OCI-LY1 (cell line): ENCODE results near the gene RSPH9.

ENCODE experiments used
- H2AFZ ChIP-seq: fragments of 200-600 bp; sonication (generic), shearing (Covaris generic); 2 replicates; pipeline ENCODE4 v1.6.0; 2014; ENCODE audit warnings: antibody characterized with exemption, mild to moderate bottlenecking, low read length
- H3F3A ChIP-seq: fragments of 200-600 bp; sonication (generic), shearing (Covaris generic); 2 replicates; pipeline ENCODE4 v1.6.0; 2014; ENCODE audit warnings: mild to moderate bottlenecking, antibody characterized with exemption, low read length, moderate library complexity; ENCODE audit not compliant: insufficient read depth
- H3K27ac ChIP-seq: fragments of 200-600 bp; sonication (generic); 2 replicates; pipeline ENCODE4 v1.5.1; 2014; ENCODE audit warnings: low read length, mixed run types, mild to moderate bottlenecking, low read depth; ENCODE audit not compliant: poor library complexity, severe bottlenecking
- H3K27me3 ChIP-seq: fragments of 200-600 bp; sonication (generic); 2 replicates; pipeline ENCODE4 v1.6.0; 2014; ENCODE audit warnings: antibody characterized with exemption, mild to moderate bottlenecking, low read length, moderate library complexity; ENCODE audit not compliant: insufficient read depth
- H3K36me3 ChIP-seq: fragments of 200-600 bp; sonication (generic); 2 replicates; pipeline ENCODE4 v1.6.1; 2014; ENCODE audit warnings: mild to moderate bottlenecking, antibody characterized with exemption, low read length, moderate library complexity, mixed read lengths; ENCODE audit not compliant: insufficient read depth
- H3K4me1 ChIP-seq: fragments of 200-600 bp; sonication (generic); 2 replicates; pipeline ENCODE4 v1.5.1; 2014; ENCODE audit warnings: mild to moderate bottlenecking, low read length, moderate library complexity; ENCODE audit not compliant: insufficient read depth, severe bottlenecking
- H3K4me2 ChIP-seq: fragments of 200-600 bp; sonication (generic), shearing (Covaris generic); 2 replicates; pipeline ENCODE4 v1.6.1; 2014; ENCODE audit warnings: low read length
- H3K4me3 ChIP-seq: fragments of 200-600 bp; sonication (generic); 2 replicates; pipeline ENCODE4 v1.5.1; 2014; ENCODE audit warnings: low read length, low read depth, mild to moderate bottlenecking, mixed read lengths; ENCODE audit not compliant: poor library complexity, severe bottlenecking
- H3K79me2 ChIP-seq: fragments of 200-600 bp; shearing (Covaris generic); 2 replicates; pipeline ENCODE4 v1.6.1; 2016; ENCODE audit warnings: mixed run types, low read length, mixed read lengths; ENCODE audit not compliant: insufficient read depth
- H3K9ac ChIP-seq: fragments of 200-600 bp; sonication (generic), shearing (Covaris generic); 2 replicates; pipeline ENCODE4 v1.6.1; 2014; ENCODE audit warnings: mild to moderate bottlenecking, low read length, mixed read lengths
- H3K9me2 ChIP-seq: fragments of 200-600 bp; sonication (generic), shearing (Covaris generic); 2 replicates; pipeline ENCODE4 v1.6.1; 2014; ENCODE audit warnings: low read depth, mild to moderate bottlenecking, low read length, mixed read lengths
- H3K9me3 ChIP-seq: fragments of 200-600 bp; shearing (Covaris generic); 2 replicates; pipeline ENCODE4 v1.6.1; 2014; ENCODE audit warnings: low read length, mixed read lengths
- H4K20me1 ChIP-seq: fragments of 200-600 bp; sonication (generic), shearing (Covaris generic); 2 replicates; pipeline ENCODE4 v1.6.0; 2016; ENCODE audit warnings: mild to moderate bottlenecking, low read length; ENCODE audit not compliant: insufficient read depth
- CTCF ChIP-seq: fragments of 200-600 bp; sonication (generic), shearing (Covaris generic); IDR thresholded peaks from 2 replicates; pipeline ENCODE4 v1.5.1; 2017; ENCODE audit warnings: mild to moderate bottlenecking, antibody characterized with exemption, low read length, moderate library complexity, mixed read lengths
- EZH2 ChIP-seq: fragments of 200-600 bp; sonication (generic), shearing (Covaris generic); IDR thresholded peaks from 2 replicates; pipeline ENCODE4 v1.8.0; 2017; ENCODE audit warnings: borderline replicate concordance, mixed run types, mild to moderate bottlenecking, antibody characterized with exemption, low read length, moderate library complexity, mixed read lengths

RSPH9 gene

GRCh38 chr6:43707767-43708166 lies 62.9 kb downstream of the RSPH9 start:
- Histone ChIP-seq H3F3A (no peaks in the 10 kb centered on the region), H3K4me1 (peaks cover 34% of the 10 kb centered on the region), H3K4me3 (no peak overlapping the region), H3K27me3 (no peaks in the 10 kb centered on the region), H3K9ac (no peak overlapping the region), H3K9me2 (no peaks in the 10 kb centered on the region), H3K9me3 (no peaks in the 10 kb centered on the region), H3K27ac (no peak overlapping the region), H3K4me2 (no peak overlapping the region), H3K36me3 (no peaks in the 10 kb centered on the region), H2AFZ (no peak overlapping the region), H4K20me1 (no peaks in the 10 kb centered on the region), H3K79me2 (no peaks in the 10 kb centered on the region)
- TF ChIP-seq CTCF = no peak
- no peak for TF ChIP-seq EZH2

- no peak overlapping the region for H3K27ac ChIP-seq
- TF ChIP-seq CTCF (no peak), EZH2 (no peak)
- no peak overlapping the region for H3K9ac ChIP-seq
- peaks cover 31% of the 10 kb centered on the region for H3K4me1 ChIP-seq
- no peaks in the 10 kb centered on the region for H3K36me3 ChIP-seq
- H3K27me3 ChIP-seq = no peaks in the 10 kb centered on the region
- H3K4me2 ChIP-seq = no peak overlapping the region
- H3K4me3 ChIP-seq = no peak overlapping the region
- H3K9me3 ChIP-seq = no peaks in the 10 kb centered on the region
- no peaks in the 10 kb centered on the region for H3K9me2 ChIP-seq
- no peak overlapping the region for H2AFZ ChIP-seq
- H3F3A ChIP-seq = no peaks in the 10 kb centered on the region
- no peaks in the 10 kb centered on the region for H4K20me1 ChIP-seq
- H3K79me2 ChIP-seq = no peaks in the 10 kb centered on the region
Measured at GRCh38 chr6:43708860-43709653, 64.2 kb downstream of the RSPH9 start.

- Histone ChIP-seq H3K79me2 (no peaks in the 10 kb centered on the region), H4K20me1 (no peaks in the 10 kb centered on the region), H3K9me2 (no peaks in the 10 kb centered on the region), H2AFZ (no peak overlapping the region), H3K9me3 (no peaks in the 10 kb centered on the region), H3K27ac (no peak overlapping the region), H3K4me3 (no peak overlapping the region), H3K27me3 (no peaks in the 10 kb centered on the region), H3K9ac (no peak overlapping the region), H3K4me2 (no peak overlapping the region), H3F3A (no peaks in the 10 kb centered on the region), H3K36me3 (no peaks in the 10 kb centered on the region), H3K4me1 (peaks cover 33% of the 10 kb centered on the region)
- TF ChIP-seq CTCF = no peak
- TF ChIP-seq EZH2 = no peak
Measured at GRCh38 chr6:43709654-43710303, 64.9 kb downstream of the RSPH9 start.
